Measurements from ENCODE around the gene PTPRT.

DNA sequence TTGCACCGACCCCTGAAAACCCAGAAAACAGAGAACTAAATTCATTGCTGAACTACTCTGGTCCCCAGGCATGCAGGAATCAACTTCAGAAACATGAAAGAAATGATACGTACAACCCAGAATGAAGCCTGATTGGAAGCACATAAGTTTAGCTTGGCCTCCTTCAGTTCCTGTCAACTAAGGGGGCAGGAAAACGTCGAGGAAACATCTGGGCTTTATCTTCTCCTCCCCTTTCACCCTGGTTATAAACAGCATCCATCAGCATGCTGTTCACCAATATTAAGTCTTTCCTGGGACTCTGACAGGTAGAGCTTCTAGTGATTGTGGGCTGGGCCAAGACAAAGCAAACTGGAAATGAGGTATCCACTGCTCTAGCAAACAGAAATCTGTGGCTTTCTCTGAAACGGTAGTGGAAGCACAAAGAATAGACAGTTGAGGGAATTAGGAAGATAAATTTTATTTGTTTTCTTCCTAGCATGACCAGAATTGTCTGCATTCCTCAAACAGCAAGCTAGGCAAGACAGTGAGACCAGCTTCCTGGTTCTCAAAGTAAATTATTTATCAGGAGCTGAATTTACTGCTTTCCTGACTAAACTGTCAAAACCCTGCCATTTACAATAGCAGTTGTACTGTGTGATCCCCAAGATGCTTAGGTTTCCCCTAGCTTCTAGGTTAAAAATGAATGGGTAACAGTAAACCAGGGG, 134.4 kb downstream of the PTPRT start:
- TF ChIP-seq EZH2 (IDR thresholded peaks at IDR 0.05; ENCODE audit: low read length, unreplicated experiment) (no peak), EZH2phosphoT487 (IDR thresholded peaks at IDR 0.05; ENCODE audit: borderline replicate concordance, low read length) (no peak)
- TF ChIP-seq, protein P1, sequence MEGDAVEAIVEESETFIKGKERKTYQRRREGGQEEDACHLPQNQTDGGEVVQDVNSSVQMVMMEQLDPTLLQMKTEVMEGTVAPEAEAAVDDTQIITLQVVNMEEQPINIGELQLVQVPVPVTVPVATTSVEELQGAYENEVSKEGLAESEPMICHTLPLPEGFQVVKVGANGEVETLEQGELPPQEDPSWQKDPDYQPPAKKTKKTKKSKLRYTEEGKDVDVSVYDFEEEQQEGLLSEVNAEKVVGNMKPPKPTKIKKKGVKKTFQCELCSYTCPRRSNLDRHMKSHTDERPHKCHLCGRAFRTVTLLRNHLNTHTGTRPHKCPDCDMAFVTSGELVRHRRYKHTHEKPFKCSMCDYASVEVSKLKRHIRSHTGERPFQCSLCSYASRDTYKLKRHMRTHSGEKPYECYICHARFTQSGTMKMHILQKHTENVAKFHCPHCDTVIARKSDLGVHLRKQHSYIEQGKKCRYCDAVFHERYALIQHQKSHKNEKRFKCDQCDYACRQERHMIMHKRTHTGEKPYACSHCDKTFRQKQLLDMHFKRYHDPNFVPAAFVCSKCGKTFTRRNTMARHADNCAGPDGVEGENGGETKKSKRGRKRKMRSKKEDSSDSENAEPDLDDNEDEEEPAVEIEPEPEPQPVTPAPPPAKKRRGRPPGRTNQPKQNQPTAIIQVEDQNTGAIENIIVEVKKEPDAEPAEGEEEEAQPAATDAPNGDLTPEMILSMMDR (conservative IDR thresholded peaks at IDR 0.05; ENCODE audit: low read depth, low read length): no peak

All from PC-3 (cell line).